ENCODE data around the gene KRT75.

DNA sequence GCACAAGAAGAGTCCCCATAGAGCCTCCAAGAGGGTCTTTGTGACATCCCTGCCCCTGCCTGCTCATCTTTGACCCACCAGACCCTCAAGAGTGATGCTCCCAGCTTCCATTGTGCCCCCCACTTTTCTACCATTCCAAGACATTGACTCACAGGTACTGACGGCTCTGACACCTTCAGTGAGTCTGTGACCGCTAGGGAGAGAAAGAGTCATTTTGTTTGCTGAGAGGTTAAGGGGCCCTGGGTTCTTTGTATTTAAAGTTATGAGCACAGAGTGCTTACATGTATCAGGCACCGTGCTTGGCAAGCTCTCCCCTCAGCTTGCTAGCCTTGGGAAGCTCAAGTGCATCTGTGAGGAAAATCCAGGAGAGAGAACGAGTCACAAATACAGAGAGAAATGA, 21.0 kb downstream of the KRT75 start:
- TF ChIP-seq POLR2A (IDR thresholded peaks at IDR 0.05; ENCODE audit: low read depth, low read length) (no peak), POLR2AphosphoS5 (IDR thresholded peaks at IDR 0.05; ENCODE audit: low read depth, low read length) (no peak)

Measured in GM12891 (cell line).